Gastroesophageal sphincter (tissue), 4 donors: ENCODE data around the gene TNIP2. TPM values are rescaled to one million over a fixed set of nuclear protein-coding genes. Genes with fewer than 3 reads are reported as not detected.

Experiments
- ATAC-seq: fragments of 150-250 bp; one replicate; pipeline ENCODE4 v1.9.1; 2016; ENCODE audit warnings: mild to moderate bottlenecking, moderate library complexity
- H3K27ac ChIP-seq, 4 donors: fragments of 200-600 bp; sonication (generic) in 3 of 4; 1 replicate in 3 of 4; 2 replicates in 1 of 4; pipeline ENCODE4 v1.5.1; 2016 to 2019
- H3K27me3 ChIP-seq: fragments of 200-600 bp; sonication (generic); one replicate; pipeline ENCODE4 v1.5.1; 2019
- H3K36me3 ChIP-seq, 2 donors: fragments of 200-600 bp; sonication (generic); one replicate each; pipeline ENCODE4 v1.5.1; 2019; ENCODE audit warnings: control low read depth in 1 of 2
- H3K4me1 ChIP-seq, 3 donors: fragments of 200-600 bp; sonication (generic); 1 replicate in 2 of 3; 2 replicates in 1 of 3; pipeline ENCODE4 v1.5.1; 2016 to 2019; ENCODE audit warnings: control low read depth in 2 of 3
- H3K4me3 ChIP-seq, 2 donors: fragments of 200-600 bp; sonication (generic); one replicate each; pipeline ENCODE4 v1.5.1; 2019; ENCODE audit warnings: mild to moderate bottlenecking in 1 of 2, moderate library complexity in 1 of 2
- H3K9me3 ChIP-seq, 3 donors: fragments of 200-600 bp; sonication (generic); one replicate each; pipeline ENCODE4 v1.5.1; 2017 to 2019; ENCODE audit warnings: control low read depth in 2 of 3
- CTCF ChIP-seq, 4 experiments: fragments of 200-600 bp in 2 of 4; fragments of 450-650 bp in 2 of 4; sonication (generic) in 1 of 4; IDR thresholded peaks; one replicate each; pipeline ENCODE4 v1.5.1; 2017 to 2019; ENCODE audit warnings: antibody characterized with exemption in 4 of 4, mild to moderate bottlenecking in 2 of 4, moderate library complexity in 2 of 4
- EP300 ChIP-seq: sonication (generic); formaldehyde crosslinking; IDR thresholded peaks from one replicate; pipeline ENCODE4 v1.6.1; 2017; ENCODE audit warnings: antibody characterized with exemption, mild to moderate bottlenecking
- POLR2A ChIP-seq, 2 donors: fragments of 450-650 bp; IDR thresholded peaks; one replicate each; pipeline ENCODE4 v1.6.1; 2017; ENCODE audit warnings: antibody characterized with exemption in 2 of 2, mild to moderate bottlenecking in 2 of 2, moderate library complexity in 1 of 2
- POLR2AphosphoS5 ChIP-seq: sonication (generic); formaldehyde crosslinking; IDR thresholded peaks from one replicate; pipeline ENCODE4 v1.6.1; 2017; ENCODE audit warnings: antibody characterized with exemption
- WGBS, 2 donors: methylation state at CpG; one replicate each; pipeline ENCODE4 v1.1.5; 2018; ENCODE audit warnings: low coverage in 1 of 2; 5-methylcytosine and 5-hydroxymethylcytosine counted together
- total RNA-seq, 4 donors: library from RNA; depleted of rRNA; stranded (reverse); fragments of >200 nt; gene quantifications; one replicate each; pipeline ENCODE4 v1.1.0, GENCODE V29; 2016

TNIP2 gene
- total RNA-seq, 4 donors from 2014 or later: 54.8 to 74.0 (median 70.4) TPM

- Histone ChIP-seq H3K4me1 (peaks cover 0 to 51% (median 19%) of the 10 kb centered on the region in 3 donors), H3K36me3 (no peaks in the 10 kb centered on the region), H3K27me3 (no peaks in the 10 kb centered on the region), H3K4me3 (no peak overlapping the region), H3K27ac (no peak overlapping the region), H3K9me3 (no peaks in the 10 kb centered on the region)
- ATAC-seq: no peak
- 93 to 100% methylated on average over 2 of the region's 5 CpGs for WGBS, 2 donors
- no peak for TF ChIP-seq POLR2AphosphoS5
- no peak for TF ChIP-seq POLR2A (IDR thresholded peaks at IDR 0.05)
- TF ChIP-seq EP300: no peak
- no peak for TF ChIP-seq CTCF (IDR thresholded peaks at IDR 0.05)
Observed at GRCh38 chr4:2789351-2789750, 33.2 kb upstream of the TNIP2 start.

DNA sequence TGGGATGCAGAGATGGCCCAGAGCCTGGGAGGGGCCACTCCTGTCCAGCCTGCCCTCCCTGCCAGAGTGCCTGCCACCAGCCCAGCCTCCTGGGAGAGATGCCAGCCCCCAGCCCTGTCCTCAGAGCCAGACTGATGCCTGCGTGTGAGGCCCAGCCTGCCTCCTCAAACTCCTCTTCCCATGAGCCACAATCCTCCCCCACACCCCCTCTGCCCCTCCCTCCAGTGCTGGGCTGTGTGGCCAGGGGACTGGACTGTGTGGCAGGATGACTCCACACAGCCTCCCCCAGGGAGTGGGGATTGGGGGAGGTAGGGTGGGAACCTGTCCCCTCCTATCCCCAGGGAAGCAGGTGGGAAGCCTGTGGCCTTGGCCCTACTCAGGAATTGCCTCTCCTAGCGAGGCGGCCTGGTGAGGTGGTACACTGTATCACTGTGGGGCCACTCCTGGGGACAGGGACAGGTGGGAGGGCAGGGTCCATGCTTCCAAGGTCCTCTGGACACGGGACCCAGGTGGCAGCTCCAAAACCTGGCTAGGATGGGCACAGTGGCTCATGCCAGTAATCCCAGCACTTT lies 32.5 kb upstream of the TNIP2 start:
- 52 to 70% methylated on average over 2 of the region's 4 CpGs for WGBS, 2 donors
- peak overlapping the region in 1 of 4 donors; percentile 61 for H3K27ac ChIP-seq
- H3K27me3 ChIP-seq: no peaks in the 10 kb centered on the region
- H3K4me1 ChIP-seq: peaks cover 0 to 44% (median 11%) of the 10 kb centered on the region in 3 donors
- no peak for ATAC-seq
- no peaks in the 10 kb centered on the region for H3K36me3 ChIP-seq
- TF ChIP-seq CTCF (IDR thresholded peaks at IDR 0.05): no peak
- TF ChIP-seq POLR2AphosphoS5: no peak
- no peak for TF ChIP-seq EP300
- no peak for TF ChIP-seq POLR2A (IDR thresholded peaks at IDR 0.05)
- no peaks in the 10 kb centered on the region for H3K9me3 ChIP-seq
- no peak overlapping the region for H3K4me3 ChIP-seq

GRCh38 chr4:2788101-2788500 lies 32.0 kb upstream of the TNIP2 start:
- Histone ChIP-seq H3K36me3 (no peaks in the 10 kb centered on the region), H3K27ac (peak overlapping the region in 3 of 4 donors; percentile 47 to 61 (median 48)), H3K4me1 (peaks cover 0 to 39% (median 9%) of the 10 kb centered on the region in 3 donors), H3K9me3 (no peaks in the 10 kb centered on the region), H3K27me3 (no peaks in the 10 kb centered on the region), H3K4me3 (no peak overlapping the region)
- WGBS, 2 donors: 89% methylated on average over 3 of the region's 7 CpGs; no CpG with 5 or more reads in 1 of the 2 donors
- no peak for ATAC-seq
- TF ChIP-seq CTCF (IDR thresholded peaks at IDR 0.05) (no peak), POLR2AphosphoS5 (no peak), POLR2A (IDR thresholded peaks at IDR 0.05) (no peak), EP300 (no peak)

DNA sequence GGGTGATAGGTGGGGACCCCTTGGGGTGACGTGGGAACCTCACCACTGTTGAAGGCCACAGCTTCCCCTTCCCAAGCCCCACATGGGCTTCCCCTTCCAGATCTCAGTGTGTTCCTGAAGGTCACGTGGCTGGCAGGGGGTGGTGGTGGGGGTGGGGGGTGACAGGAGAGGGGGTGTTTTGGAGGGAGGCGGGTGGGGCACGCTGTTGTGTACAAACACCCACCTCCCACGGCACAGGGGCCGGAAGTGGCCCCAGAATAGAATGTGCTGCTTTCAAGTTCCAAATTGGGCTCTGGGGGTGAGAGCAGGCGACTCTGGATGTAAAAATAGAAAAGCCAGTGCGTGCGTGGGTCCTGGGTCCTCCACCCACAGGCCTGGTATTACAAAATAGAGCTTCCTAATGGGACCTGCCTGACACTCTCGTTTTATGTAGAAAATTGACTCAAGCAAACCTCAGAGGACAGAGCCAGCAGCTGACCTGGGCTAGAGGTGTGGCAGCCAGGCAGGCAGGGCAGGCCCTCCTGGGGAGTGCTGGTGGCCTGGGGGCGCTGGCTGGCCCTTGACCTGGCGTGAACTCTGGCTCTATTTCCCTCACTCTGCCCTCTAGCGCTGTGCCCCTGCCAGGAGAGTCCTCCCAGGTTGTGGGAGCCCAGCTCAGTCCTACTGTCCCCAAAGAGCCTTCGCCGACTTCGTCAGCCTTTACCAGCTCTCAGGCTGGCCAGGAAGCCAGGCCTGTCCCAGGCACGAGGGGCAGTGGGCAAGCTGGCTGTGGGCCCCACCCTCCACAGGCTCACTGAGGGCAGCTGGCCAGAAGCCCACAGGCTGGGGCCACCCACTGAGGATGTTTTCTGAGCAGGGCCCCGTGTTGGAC lies 31.3 kb upstream of the TNIP2 start:
- Histone ChIP-seq H3K4me3 (no peak overlapping the region), H3K4me1 (peaks cover 0 to 34% (median 6%) of the 10 kb centered on the region in 3 donors), H3K27ac (peak overlapping the region in 3 of 4 donors; percentile 47 to 61 (median 48)), H3K36me3 (no peaks in the 10 kb centered on the region), H3K9me3 (no peaks in the 10 kb centered on the region), H3K27me3 (no peaks in the 10 kb centered on the region)
- peak; percentile 53 for ATAC-seq
- no peak for TF ChIP-seq EP300
- TF ChIP-seq CTCF (IDR thresholded peaks at IDR 0.05): no peak
- TF ChIP-seq POLR2A (IDR thresholded peaks at IDR 0.05): no peak
- TF ChIP-seq POLR2AphosphoS5: no peak
- WGBS, 2 donors: 60% methylated on average over 1 of the region's 18 CpGs; no CpG with 5 or more reads in 1 of the 2 donors
